HL-60/S4 treated with phorbol 12-myristate 13-acetate at 8.2 ng/mL for 4 days and 3 days (cell line): Measurements from ENCODE around the gene RAF1.

Experiments
- in situ Hi-C: fragments of 300-500 bp; cut with MboI; formaldehyde crosslinking; loops from 2 replicates; pipeline ENCODE4 v1.15.0; 2022; ENCODE audit warnings: low sequenced_read_pairs

RAF1 gene

GRCh38 chr3:12598890-12599289 lies 65.0 kb downstream of the RAF1 start:
- in situ Hi-C loops, result no loop called here

GRCh38 chr3:12593473-12593872 lies 70.4 kb downstream of the RAF1 start:
- in situ Hi-C loops, result no loop called here

- in situ Hi-C loops, result no loop called here
Observed at GRCh38 chr3:12591997-12592715, 71.8 kb downstream of the RAF1 start.

- in situ Hi-C loops, result no loop called here
Observed at GRCh38 chr3:12591456-12591855, 72.5 kb downstream of the RAF1 start.

- in situ Hi-C loops, result no loop called here
Observed at GRCh38 chr3:12590096-12590495, 73.8 kb downstream of the RAF1 start.

- in situ Hi-C loops, result no loop called here
Observed at GRCh38 chr3:12588039-12589009, 75.6 kb downstream of the RAF1 start.

- in situ Hi-C loops, result no loop called here
Observed at GRCh38 chr3:12586403-12586802, 77.5 kb downstream of the RAF1 start.

GRCh38 chr3:12585970-12586369 lies 77.9 kb downstream of the RAF1 start:
- in situ Hi-C loops, result no loop called here

- in situ Hi-C loops, result no loop called here
Observed at GRCh38 chr3:12585181-12585580, 78.7 kb downstream of the RAF1 start.

- in situ Hi-C loops, result no loop called here
Observed at GRCh38 chr3:12584083-12584482, 79.8 kb downstream of the RAF1 start.

GRCh38 chr3:12583280-12583679 lies 80.6 kb downstream of the RAF1 start:
- in situ Hi-C loops, result no loop called here

- in situ Hi-C loops, result no loop called here
Observed at GRCh38 chr3:12582730-12583129, 81.2 kb downstream of the RAF1 start.

GRCh38 chr3:12579905-12580304 lies 84.0 kb downstream of the RAF1 start:
- in situ Hi-C loops, result no loop called here

GRCh38 chr3:12579456-12579855 lies 84.5 kb downstream of the RAF1 start:
- in situ Hi-C loops, result no loop called here

- in situ Hi-C loops, result no loop called here
Observed at GRCh38 chr3:12578742-12579141, 85.2 kb downstream of the RAF1 start.

- in situ Hi-C loops, result no loop called here
Observed at GRCh38 chr3:12577379-12577778, 86.5 kb downstream of the RAF1 start.

- in situ Hi-C loops, result no loop called here
Observed at GRCh38 chr3:12574661-12575060, 89.3 kb downstream of the RAF1 start.

- in situ Hi-C loops, result no loop called here
Observed at GRCh38 chr3:12574131-12574530, 89.8 kb downstream of the RAF1 start.

- in situ Hi-C loops, result no loop called here
Observed at GRCh38 chr3:12571986-12572385, 91.9 kb downstream of the RAF1 start.

GRCh38 chr3:12569836-12570235 lies 94.1 kb downstream of the RAF1 start:
- in situ Hi-C loops, result no loop called here

GRCh38 chr3:12568747-12569146 lies 95.2 kb downstream of the RAF1 start:
- in situ Hi-C loops, result no loop called here

- in situ Hi-C loops, result no loop called here
Observed at GRCh38 chr3:12566976-12567375, 96.9 kb downstream of the RAF1 start.
